Measurements from ENCODE around the gene LAMC3. TPM values are rescaled to one million over a fixed set of nuclear protein-coding genes. Genes with fewer than 3 reads are reported as not detected.

Gene LAMC3
- total and polyA plus RNA-seq, 3 donors from 2014 or later, result 35.9 to 136 (median 86.3) TPM

GRCh38 chr9:130990306-130990977 lies 18.5 kb upstream of the LAMC3 start:
- Histone ChIP-seq H3K4me1 (no peaks in the 10 kb centered on the region), H3K27ac (no peak overlapping the region), H3K9me3 (no peaks in the 10 kb centered on the region), H3K36me3 (ENCODE audit: low read depth, missing control alignments) (no peaks in the 10 kb centered on the region), H3K27me3 (no peaks in the 10 kb centered on the region), H3K4me3 (no peak overlapping the region)
- intact Hi-C loops (cut with DNase I; ENCODE audit: low total_unique reads), result no loop called here
- TF ChIP-seq CTCF (IDR thresholded peaks at IDR 0.05) (no peak), POLR2A (IDR thresholded peaks at IDR 0.05) (no peak)
- DNase-seq, result no peak
- WGBS, 2 donors, result 73 to 77% methylated on average over 21 to 23 of the region's 23 CpGs

DNA sequence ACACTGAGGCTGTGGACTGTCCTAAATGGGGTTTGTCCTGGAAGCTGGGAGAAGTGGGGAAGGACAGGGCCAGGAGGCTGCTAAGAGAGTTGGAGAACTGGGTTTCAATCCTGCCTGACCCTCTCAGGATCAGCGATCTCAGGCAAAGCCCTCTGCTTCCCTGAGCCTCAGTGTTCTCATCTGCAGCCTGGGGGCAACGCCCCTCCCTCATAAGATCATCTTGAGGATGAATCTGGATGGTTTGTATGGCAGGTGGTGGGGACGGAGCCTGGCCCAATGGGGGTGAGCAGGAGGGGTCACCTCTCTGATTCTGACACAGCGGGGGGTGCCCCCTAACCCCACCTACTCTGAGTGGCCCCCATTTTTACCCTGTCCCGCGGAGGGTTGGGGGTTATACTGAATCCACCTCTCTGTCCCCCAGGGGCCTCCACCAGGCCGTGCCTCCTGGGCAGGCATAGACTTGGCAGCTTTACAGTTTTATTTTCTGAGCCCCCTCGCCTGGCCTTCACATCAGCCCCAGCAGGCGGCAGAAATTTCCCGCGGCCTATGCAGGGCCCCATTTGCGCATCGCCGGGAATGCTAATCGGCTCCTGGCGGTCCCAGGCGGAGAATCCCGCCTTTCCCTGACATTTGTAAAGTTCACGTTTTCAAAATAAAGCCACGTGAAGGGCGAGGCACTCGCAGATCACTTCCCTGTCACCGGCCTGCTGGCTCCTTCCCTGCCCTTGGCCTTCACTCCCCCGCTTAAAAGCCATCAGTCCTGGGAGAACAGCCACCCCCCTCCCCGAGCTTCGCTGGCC lies 17.8 kb upstream of the LAMC3 start:
- no peaks in the 10 kb centered on the region for H3K27me3 ChIP-seq
- H3K36me3 ChIP-seq (ENCODE audit: low read depth, missing control alignments), result no peaks in the 10 kb centered on the region
- no peak overlapping the region for H3K4me3 ChIP-seq
- H3K27ac ChIP-seq, result no peak overlapping the region
- TF ChIP-seq CTCF (IDR thresholded peaks at IDR 0.05), result no peak
- TF ChIP-seq POLR2A (IDR thresholded peaks at IDR 0.05), result no peak
- no peaks in the 10 kb centered on the region for H3K9me3 ChIP-seq
- no peaks in the 10 kb centered on the region for H3K4me1 ChIP-seq
- DNase-seq, result peak; percentile 45
- intact Hi-C loops (cut with DNase I; ENCODE audit: low total_unique reads), result no loop called here
- WGBS, 2 donors, result 44 to 55% methylated on average over 26 of the region's 26 CpGs

DNA sequence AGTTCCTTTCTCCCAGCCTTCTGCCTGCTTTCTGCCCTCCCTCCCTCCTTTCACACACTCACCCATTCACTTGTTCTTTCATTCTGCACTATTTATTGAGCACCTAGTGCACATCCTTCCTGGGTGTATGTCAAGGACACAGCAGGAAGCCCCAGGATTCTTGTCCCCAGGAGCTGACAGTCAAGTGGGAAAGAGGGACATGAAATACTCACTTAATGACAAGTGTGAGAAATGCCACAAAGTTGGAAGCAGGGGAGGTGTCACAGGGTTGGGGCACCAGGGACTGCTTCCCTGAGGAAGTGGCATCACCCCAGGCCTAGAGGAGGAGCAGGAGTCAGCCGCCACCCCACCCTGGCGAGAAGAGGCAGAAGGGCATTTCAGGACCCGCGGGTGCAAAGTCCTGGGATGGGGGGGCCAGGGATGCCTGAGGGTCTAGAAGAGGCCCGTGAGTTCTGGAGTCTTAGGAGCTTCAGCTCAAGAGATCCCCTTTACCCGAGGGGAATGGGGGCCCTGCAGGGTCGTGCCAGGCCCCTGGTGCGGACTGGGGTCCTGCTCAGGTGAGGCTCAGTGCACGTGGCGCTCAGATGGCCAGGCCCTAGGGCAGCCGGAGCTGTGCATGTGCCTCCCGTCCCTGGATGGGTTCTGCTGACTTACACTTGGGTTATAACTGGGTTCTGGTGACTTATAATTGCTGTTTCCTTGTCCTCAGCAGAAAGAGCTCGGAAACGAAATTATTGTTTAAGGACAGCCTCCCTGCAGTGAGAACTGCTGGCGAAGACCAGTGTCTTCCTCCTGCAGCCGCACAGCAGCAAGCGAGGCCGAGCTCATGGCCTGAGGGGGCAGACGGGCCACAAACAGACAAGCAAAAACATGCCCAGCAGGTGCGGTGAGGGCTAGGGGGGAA lies 16.9 kb upstream of the LAMC3 start:
- intact Hi-C loops (cut with DNase I; ENCODE audit: low total_unique reads), result no loop called here
- Histone ChIP-seq H3K4me1 (no peaks in the 10 kb centered on the region), H3K27ac (no peak overlapping the region), H3K36me3 (ENCODE audit: low read depth, missing control alignments) (no peaks in the 10 kb centered on the region), H3K27me3 (no peaks in the 10 kb centered on the region), H3K9me3 (no peaks in the 10 kb centered on the region), H3K4me3 (no peak overlapping the region)
- WGBS, 2 donors, result 88 to 89% methylated on average over 11 to 20 of the region's 20 CpGs
- TF ChIP-seq POLR2A (IDR thresholded peaks at IDR 0.05) (no peak), CTCF (IDR thresholded peaks at IDR 0.05) (no peak)
- no peak for DNase-seq

DNA sequence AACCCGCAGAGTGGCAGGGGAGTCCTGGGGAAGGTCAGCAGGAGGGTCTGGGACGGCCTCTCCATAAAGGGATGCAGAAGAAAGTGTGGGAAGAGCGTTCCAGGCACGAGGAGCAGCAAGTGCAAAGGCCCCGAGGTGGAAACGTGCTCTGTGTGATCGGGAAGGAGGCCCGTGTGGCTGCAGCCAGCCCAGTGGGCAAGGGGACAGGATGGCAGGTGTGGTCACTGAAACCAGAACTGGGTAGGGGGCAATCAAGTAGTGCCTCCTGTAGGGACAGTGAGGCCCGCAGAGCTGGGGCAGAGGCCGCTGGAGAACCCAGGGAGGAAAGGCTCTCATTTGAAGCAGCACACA lies 16.3 kb upstream of the LAMC3 start:
- 97 to 98% methylated on average over 10 of the region's 10 CpGs for WGBS, 2 donors
- no peak overlapping the region for H3K27ac ChIP-seq
- H3K4me3 ChIP-seq, result no peak overlapping the region
- H3K9me3 ChIP-seq, result no peaks in the 10 kb centered on the region
- H3K4me1 ChIP-seq, result no peaks in the 10 kb centered on the region
- no peaks in the 10 kb centered on the region for H3K27me3 ChIP-seq
- TF ChIP-seq CTCF (IDR thresholded peaks at IDR 0.05) (no peak), POLR2A (IDR thresholded peaks at IDR 0.05) (no peak)
- H3K36me3 ChIP-seq (ENCODE audit: low read depth, missing control alignments), result no peaks in the 10 kb centered on the region
- DNase-seq, result no peak
- intact Hi-C loops (cut with DNase I; ENCODE audit: low total_unique reads), result no loop called here

Data from testis (tissue), 3 donors.